NCI-H1092 (cell line): ENCODE measurements around the gene OR13A1.
"Not testable (repeated sequence)": the region's sequence is repeated elsewhere in the genome, so short reads cannot be mapped to it uniquely, and the experiment has no call there.

Source experiments
- DNase-seq: peaks from one replicate; lab custom pipeline; 2025; lab: John Stamatoyannopoulos, UW

Gene OR13A1

GRCh38 chr10:45280113-45280760 lies 35.2 kb downstream of the OR13A1 start:
- DNase-seq, result no peak

DNA sequence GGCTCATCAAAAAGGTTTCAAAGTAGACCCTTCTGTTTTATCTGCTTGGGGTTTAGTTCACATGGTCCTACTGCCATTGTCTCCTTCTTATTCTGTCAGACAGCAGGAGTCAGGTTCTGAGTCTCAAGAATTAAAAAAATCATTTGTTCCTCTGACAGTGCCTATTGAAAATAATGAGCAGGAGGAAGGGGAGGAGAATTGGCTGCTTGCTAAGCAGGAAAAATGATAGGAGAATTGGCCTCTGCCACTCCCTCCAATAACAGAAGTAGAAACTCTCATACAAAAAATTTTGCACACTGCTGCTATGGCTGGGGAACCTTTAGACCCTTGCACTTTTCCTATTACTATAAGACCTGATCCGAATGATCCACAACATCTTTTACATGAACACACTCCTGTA lies 35.7 kb downstream of the OR13A1 start:
- no peak for DNase-seq

DNA sequence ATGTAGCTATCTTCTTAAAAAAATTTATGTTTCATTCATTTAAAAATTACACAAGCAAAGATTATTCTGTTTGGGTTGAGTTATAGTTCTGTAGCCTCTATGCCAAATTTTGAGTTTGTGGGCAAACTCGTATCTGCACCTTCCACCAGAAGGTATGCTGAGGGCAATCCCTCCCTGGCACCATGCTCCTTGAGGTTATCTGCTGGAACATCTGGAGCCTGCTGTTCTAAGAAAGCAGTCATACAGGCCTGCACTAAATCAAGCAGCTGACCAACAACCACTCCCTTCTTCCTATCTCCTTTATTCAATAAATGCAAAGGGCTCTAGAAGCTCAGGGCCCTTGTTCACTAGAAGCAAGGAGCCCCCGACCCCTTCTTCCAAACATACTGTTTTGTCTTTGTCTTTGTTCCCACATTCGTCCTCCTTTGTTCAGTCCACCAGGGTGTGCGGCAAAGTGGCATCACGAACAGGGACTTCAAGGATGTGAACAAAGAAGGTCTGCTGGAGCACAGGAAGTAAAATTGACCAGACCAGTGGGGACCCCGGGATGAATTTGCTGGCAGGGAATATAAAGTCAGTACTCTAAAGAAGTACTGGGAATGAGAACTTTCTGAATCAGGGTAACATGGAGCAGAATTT lies 36.4 kb downstream of the OR13A1 start:
- no peak for DNase-seq

GRCh38 chr10:45276146-45276545 lies 39.3 kb downstream of the OR13A1 start:
- DNase-seq, result not testable (repeated sequence)

- DNase-seq, result no peak
Measured at GRCh38 chr10:45274364-45274763, 41.0 kb downstream of the OR13A1 start.

GRCh38 chr10:45267777-45268176 lies 47.6 kb downstream of the OR13A1 start:
- DNase-seq, result not testable (repeated sequence)

GRCh38 chr10:45265996-45266395 lies 49.4 kb downstream of the OR13A1 start:
- DNase-seq, result no peak

DNA sequence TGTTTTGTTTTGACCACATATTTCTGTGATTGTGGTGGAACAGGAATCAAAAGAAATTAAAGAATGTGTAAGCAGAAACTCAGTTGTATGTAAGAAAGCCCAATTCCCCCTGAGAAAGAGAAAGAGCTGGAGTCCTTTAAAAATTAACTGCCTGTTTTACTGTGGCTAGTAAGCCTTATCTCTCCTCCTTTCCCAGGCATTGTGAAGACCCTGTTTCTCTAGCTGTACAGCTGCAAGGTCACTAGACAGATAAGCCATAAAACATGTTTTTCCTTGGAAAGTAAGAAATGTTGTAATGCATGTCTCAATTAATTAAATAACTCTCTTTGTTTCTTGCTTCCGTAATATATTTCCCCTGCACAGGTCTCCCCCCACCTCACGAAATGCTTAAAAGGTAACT lies 53.5 kb downstream of the OR13A1 start:
- DNase-seq, result no peak

GRCh38 chr10:45261243-45261775 lies 54.1 kb downstream of the OR13A1 start:
- no peak for DNase-seq

- DNase-seq, result not testable (repeated sequence)
Measured at GRCh38 chr10:45260635-45261034, 54.8 kb downstream of the OR13A1 start.

DNA sequence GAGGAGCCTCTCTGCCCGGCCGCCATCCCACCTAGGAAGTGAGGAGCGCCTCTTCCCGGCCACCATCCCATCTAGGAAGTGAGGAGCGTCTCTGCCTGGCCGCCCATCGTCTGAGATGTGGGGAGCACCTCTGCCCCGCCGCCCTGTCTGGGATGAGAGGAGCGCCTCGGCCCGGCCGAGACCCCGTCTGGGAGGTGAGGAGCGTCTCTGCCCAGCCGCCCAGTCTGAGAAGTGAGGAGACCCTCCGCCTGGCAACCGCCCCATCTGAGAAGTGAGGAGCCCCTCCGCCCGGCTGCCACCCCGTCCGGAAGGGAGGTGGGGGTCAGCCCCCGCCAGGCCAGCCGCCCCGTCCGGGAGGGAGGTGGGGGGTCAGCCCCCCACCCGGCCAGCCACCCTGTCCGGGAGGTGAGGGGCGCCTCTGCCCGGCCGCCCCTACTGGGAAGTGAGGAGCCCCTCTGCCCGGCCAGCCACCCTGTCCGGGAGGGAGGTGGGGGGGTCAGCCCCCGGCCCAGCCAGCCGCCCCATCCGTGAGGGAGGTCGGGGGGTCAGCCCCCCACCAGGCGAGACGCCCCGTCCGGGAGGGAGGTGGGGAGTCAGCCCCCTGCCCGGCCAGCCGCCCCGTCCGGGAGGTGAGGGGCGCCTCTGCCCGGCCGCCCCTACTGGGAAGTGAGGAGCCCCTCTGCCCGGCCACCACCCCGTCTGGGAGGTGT lies 55.5 kb downstream of the OR13A1 start:
- DNase-seq, result not testable (repeated sequence)

- DNase-seq, result no peak
Measured at GRCh38 chr10:45257600-45257999, 57.8 kb downstream of the OR13A1 start.

- no peak for DNase-seq
Measured at GRCh38 chr10:45256246-45256645, 59.2 kb downstream of the OR13A1 start.

DNA sequence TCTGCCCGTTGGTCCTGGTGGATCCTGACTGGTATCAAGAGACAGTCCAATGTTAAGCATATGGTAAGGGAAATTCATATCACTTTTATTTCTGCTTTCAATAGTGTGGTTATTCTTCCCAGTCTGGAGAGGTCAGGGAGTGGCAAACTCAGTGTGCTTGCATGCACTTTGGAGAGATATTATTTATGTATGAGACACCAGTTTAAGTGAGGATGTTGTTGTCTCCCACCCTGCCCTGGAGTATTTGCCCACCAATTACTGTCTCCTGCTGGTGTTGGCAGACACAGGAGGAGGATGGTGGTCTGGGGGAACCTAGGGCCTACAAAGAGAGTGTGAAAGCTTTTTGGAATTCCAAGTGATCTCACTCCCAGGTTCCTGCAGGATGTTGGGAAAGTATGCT lies 59.7 kb downstream of the OR13A1 start:
- no peak for DNase-seq

- no peak for DNase-seq
Measured at GRCh38 chr10:45254892-45255291, 60.5 kb downstream of the OR13A1 start.

DNA sequence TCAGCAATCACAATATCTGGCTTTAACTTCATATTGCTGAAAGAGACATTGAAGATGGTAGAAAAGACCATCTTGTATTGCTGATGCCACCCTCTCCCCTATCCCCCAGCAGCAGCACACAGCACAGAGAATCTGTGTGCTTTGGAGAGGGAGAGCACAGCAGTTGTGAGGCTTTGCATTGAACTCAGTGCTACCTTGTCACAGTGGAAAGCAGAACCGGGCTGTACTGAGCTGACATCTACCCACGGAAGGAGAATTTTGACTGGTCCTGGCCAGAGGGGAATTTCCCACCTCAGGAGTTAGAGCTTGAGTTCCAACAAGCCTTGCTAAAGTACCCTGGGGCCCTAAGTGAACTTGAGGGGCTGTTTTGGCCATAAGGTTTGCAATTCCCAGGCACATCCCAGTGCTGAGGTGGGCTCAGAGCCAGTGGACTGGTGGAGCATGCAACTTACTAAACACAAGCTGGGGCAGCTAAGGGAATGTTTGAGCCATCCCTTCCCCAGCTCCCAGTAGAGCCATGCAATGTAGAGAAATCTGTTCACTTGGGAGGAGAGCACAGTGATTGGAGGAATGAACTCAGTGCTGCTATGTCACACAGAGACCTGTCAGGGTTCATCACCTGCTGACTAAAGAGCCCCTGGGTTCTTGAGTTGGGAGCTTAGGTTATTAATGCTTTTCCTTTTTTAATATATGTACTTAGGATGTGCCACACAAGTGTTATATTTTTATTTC lies 62.1 kb downstream of the OR13A1 start:
- no peak for DNase-seq
